ENCODE measurements around the gene DCLK2.

Gene DCLK2

GRCh38 chr4:150244600-150244999 lies 166.4 kb downstream of the DCLK2 start:
- TF ChIP-seq FOXA1 (IDR thresholded peaks at IDR 0.05) (peak; percentile 61; the same call in 1 of the 2 replicates), NFRKB (IDR thresholded peaks at IDR 0.05) (no peak), PKNOX1 (IDR thresholded peaks at IDR 0.05) (peak; percentile 69)
- ChIA-PET CTCF (interaction anchor here (0.6 to 1.9 kb wide), 6 partner anchors 11 to 235 kb away, joined by 3 to 6 read pairs (median 4); no protein-coding TSS in a partner anchor), POLR2A (no interaction called here)
- DNase-seq (ENCODE audit: extremely low spot score): peak; percentile 53

DNA sequence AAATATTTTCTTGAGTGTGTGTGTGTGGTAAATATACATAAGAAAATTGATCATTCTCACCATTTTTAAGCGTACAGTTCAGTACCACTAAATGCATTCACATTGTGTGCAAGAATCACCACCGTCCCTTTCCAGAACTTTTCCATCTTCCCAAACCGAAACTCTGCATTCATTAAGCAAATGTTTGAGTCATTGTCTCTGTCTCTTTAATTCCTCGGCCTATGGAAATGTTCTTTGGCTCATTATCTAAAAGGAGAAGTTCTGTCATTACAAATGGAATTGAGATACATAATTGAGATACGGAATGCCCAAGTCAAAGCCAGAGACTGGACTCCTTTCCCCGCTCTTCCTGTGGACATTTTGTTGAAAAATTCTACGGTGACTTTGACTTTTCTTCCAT lies 168.9 kb downstream of the DCLK2 start:
- CTCF ChIA-PET: no interaction called here
- POLR2A ChIA-PET: no interaction called here
- DNase-seq (ENCODE audit: extremely low spot score): no peak
- no peak for TF ChIP-seq HDGF (IDR thresholded peaks at IDR 0.05; ENCODE audit: borderline replicate concordance)
- no peak for TF ChIP-seq ELF4 (IDR thresholded peaks at IDR 0.05)
- TF ChIP-seq PKNOX1 (IDR thresholded peaks at IDR 0.05): no peak
- TF ChIP-seq FOXA1 (IDR thresholded peaks at IDR 0.05): no peak
- TF ChIP-seq SP1 (IDR thresholded peaks at IDR 0.05): no peak
- TF ChIP-seq L3MBTL2 (conservative IDR thresholded peaks at IDR 0.05): no peak
- no peak for TF ChIP-seq LEF1 (IDR thresholded peaks at IDR 0.05; ENCODE audit: borderline replicate concordance)
- TF ChIP-seq FOXM1 (IDR thresholded peaks at IDR 0.05; ENCODE audit: borderline replicate concordance): no peak
- TF ChIP-seq ARNT (IDR thresholded peaks at IDR 0.05): no peak
- no peak for TF ChIP-seq BHLHE40 (IDR thresholded peaks at IDR 0.05; ENCODE audit: borderline replicate concordance)
- TF ChIP-seq NFRKB (IDR thresholded peaks at IDR 0.05): no peak

- POLR2A ChIA-PET: no interaction called here
- TF ChIP-seq CTBP1 (IDR thresholded peaks at IDR 0.05; ENCODE audit: borderline replicate concordance): no peak
- no peak for TF ChIP-seq FOXM1 (IDR thresholded peaks at IDR 0.05; ENCODE audit: borderline replicate concordance)
- no peak for TF ChIP-seq ARNT (IDR thresholded peaks at IDR 0.05)
- TF ChIP-seq FOXK2 (IDR thresholded peaks at IDR 0.05): no peak
- no peak for TF ChIP-seq PKNOX1 (IDR thresholded peaks at IDR 0.05)
- TF ChIP-seq ZNF384 (IDR thresholded peaks at IDR 0.05): no peak
- no peak for TF ChIP-seq LEF1 (IDR thresholded peaks at IDR 0.05; ENCODE audit: borderline replicate concordance)
- no peak for TF ChIP-seq SUZ12 (IDR thresholded peaks at IDR 0.05)
- CTCF ChIA-PET: interaction anchor here (1.0 kb wide), 1 partner anchor 619 kb away, joined by 4 read pairs; no protein-coding TSS in a partner anchor
- no peak for DNase-seq (ENCODE audit: extremely low spot score)
Observed at GRCh38 chr4:150248181-150248580, 169.9 kb downstream of the DCLK2 start.

GRCh38 chr4:150250293-150250997 lies 172.2 kb downstream of the DCLK2 start:
- POLR2A ChIA-PET: no interaction called here

DNA sequence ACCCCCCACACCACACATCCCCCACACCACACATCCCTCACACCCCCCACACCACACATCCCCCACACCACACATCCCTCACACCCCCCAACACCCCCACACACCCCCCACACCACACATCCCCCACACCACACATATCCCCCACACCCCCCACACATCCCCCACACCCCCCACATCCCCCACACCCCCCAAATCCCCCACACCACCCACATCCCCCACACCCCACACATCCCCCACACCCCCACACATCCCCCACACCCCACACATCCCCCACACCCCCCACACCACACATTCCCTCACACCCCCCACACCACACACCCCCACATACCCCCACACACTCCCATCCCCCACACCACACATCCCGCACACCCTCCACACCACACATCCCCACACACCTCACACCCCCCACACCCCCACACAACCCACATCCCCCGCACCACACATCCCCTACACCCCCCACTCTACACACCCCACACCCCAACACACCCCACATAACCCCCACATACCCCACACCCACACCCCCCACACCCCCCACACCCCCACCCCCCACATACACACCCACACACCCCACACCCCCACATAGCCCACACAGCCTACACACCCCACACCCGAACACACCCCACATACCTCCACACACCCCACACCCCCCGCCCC lies 172.9 kb downstream of the DCLK2 start:
- TF ChIP-seq SP1 (IDR thresholded peaks at IDR 0.05) (no peak), L3MBTL2 (conservative IDR thresholded peaks at IDR 0.05) (no peak), ELF4 (IDR thresholded peaks at IDR 0.05) (no peak), CTBP1 (IDR thresholded peaks at IDR 0.05; ENCODE audit: borderline replicate concordance) (no peak), SUZ12 (IDR thresholded peaks at IDR 0.05) (no peak), FOXM1 (IDR thresholded peaks at IDR 0.05; ENCODE audit: borderline replicate concordance) (no peak), ARNT (IDR thresholded peaks at IDR 0.05) (no peak), FOXK2 (IDR thresholded peaks at IDR 0.05) (no peak), FOXA1 (IDR thresholded peaks at IDR 0.05) (no peak), ZNF384 (IDR thresholded peaks at IDR 0.05) (no peak), BHLHE40 (IDR thresholded peaks at IDR 0.05; ENCODE audit: borderline replicate concordance) (no peak), LEF1 (IDR thresholded peaks at IDR 0.05; ENCODE audit: borderline replicate concordance) (no peak), HDGF (IDR thresholded peaks at IDR 0.05; ENCODE audit: borderline replicate concordance) (no peak), PKNOX1 (IDR thresholded peaks at IDR 0.05) (no peak), TARDBP (IDR thresholded peaks at IDR 0.05) (no peak), NFRKB (IDR thresholded peaks at IDR 0.05) (no peak)
- ChIA-PET POLR2A (no interaction called here), CTCF (no interaction called here)
- no peak for DNase-seq (ENCODE audit: extremely low spot score)

More at GRCh38 chr4:150250293-150250997, 172.2 kb downstream of the DCLK2 start:
- TF ChIP-seq ARNT (IDR thresholded peaks at IDR 0.05): no peak
- no peak for TF ChIP-seq ZNF384 (IDR thresholded peaks at IDR 0.05)
- no peak for TF ChIP-seq FOXM1 (IDR thresholded peaks at IDR 0.05; ENCODE audit: borderline replicate concordance)
- no peak for TF ChIP-seq CTBP1 (IDR thresholded peaks at IDR 0.05; ENCODE audit: borderline replicate concordance)
- no peak for TF ChIP-seq PKNOX1 (IDR thresholded peaks at IDR 0.05)
- TF ChIP-seq TARDBP (IDR thresholded peaks at IDR 0.05): no peak
- no peak for TF ChIP-seq BHLHE40 (IDR thresholded peaks at IDR 0.05; ENCODE audit: borderline replicate concordance)
- TF ChIP-seq SP1 (IDR thresholded peaks at IDR 0.05): no peak
- TF ChIP-seq HDGF (IDR thresholded peaks at IDR 0.05; ENCODE audit: borderline replicate concordance): no peak
- no peak for TF ChIP-seq SUZ12 (IDR thresholded peaks at IDR 0.05)
- DNase-seq (ENCODE audit: extremely low spot score): no peak
- CTCF ChIA-PET: no interaction called here

Data from HEK293T (cell line).